ENCODE results near the gene LRRC4C.

DNA sequence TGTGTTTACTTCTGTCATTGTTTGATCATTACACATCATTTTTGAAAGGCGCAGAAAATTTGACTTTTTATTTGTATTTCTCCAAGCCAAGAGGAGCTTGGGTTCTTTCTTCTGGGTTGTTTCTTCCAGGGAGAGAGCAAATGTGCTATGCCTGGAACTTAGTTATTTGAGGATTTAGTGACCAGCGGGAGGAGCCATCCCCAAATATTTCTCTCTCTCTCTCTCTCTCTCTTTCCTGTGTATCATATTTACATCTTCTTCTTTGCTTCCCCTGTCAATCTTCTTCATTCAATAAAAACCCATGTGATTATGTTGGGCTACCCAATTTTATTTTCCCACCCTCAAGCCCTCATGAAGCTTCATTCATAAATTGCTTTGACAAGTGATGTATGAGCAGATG, 534.5 kb downstream of the LRRC4C start:
- TF ChIP-seq POLR2AphosphoS5 (IDR thresholded peaks at IDR 0.05; ENCODE audit: low read depth, low read length), result no peak
- no peak for TF ChIP-seq SIN3A (IDR thresholded peaks at IDR 0.05; ENCODE audit: borderline replicate concordance, insufficient read depth, low read depth, low read length)

Measured in Panc1 (cell line).